Neural progenitor cell (in vitro differentiated cells): Measurements from ENCODE around the gene NCS1.

ENCODE experiments used
- EZH2 ChIP-seq: fragments of 200-600 bp; sonication (generic); IDR thresholded peaks from 2 replicates; pipeline ENCODE4 v1.6.1; 2017; ENCODE audit warnings: antibody characterized with exemption, mild to moderate bottlenecking, moderate library complexity
- EZH2phosphoT487 ChIP-seq: fragments of 200-600 bp; sonication (generic); IDR thresholded peaks from 2 replicates; pipeline ENCODE4 v1.6.1; 2017; ENCODE audit warnings: antibody characterized with exemption
- TF ChIP-seq, protein P1 (sequence below): fragments of 200-600 bp; sonication (generic); IDR thresholded peaks from 2 replicates; pipeline ENCODE4 v1.5.1; 2017; ENCODE audit warnings: antibody characterized with exemption, mild to moderate bottlenecking

DNA sequence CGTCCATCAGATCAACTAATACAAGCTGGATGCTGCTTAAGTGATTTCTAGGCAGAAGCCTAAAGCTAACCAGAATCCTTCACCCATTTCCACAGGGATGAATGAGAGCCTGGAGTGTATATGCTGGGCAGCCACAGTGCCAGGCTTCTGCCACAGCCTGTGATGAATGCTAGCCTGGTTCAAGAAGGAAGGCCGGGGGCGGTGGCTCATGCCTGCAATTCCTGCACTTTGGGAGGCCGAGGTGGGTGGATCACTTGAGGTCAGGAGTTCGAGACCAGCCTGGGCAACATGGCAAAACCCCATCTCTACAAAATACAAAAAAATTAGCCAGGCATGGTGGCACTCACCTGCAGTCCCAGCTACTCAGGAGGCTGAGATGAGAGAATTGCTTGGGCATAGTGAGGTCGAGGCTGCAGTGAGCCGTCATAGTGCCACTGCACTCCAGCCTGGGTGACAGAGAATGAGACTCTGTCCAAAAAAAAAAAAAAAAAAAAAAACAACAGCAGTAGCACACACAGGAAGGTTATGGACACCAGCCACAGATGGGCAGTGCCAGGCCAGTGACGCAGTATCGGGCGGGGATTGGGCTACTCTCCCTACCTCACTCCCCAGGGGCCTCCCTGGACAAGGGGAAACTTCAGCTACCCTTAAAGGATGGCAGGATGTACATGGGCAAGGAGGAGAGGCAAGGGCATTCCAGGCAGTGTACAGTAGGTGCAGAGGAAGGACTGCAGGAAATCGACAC lies 70.2 kb downstream of the NCS1 start:
- TF ChIP-seq, protein P1, sequence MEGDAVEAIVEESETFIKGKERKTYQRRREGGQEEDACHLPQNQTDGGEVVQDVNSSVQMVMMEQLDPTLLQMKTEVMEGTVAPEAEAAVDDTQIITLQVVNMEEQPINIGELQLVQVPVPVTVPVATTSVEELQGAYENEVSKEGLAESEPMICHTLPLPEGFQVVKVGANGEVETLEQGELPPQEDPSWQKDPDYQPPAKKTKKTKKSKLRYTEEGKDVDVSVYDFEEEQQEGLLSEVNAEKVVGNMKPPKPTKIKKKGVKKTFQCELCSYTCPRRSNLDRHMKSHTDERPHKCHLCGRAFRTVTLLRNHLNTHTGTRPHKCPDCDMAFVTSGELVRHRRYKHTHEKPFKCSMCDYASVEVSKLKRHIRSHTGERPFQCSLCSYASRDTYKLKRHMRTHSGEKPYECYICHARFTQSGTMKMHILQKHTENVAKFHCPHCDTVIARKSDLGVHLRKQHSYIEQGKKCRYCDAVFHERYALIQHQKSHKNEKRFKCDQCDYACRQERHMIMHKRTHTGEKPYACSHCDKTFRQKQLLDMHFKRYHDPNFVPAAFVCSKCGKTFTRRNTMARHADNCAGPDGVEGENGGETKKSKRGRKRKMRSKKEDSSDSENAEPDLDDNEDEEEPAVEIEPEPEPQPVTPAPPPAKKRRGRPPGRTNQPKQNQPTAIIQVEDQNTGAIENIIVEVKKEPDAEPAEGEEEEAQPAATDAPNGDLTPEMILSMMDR = no peak
- TF ChIP-seq EZH2 (no peak), EZH2phosphoT487 (no peak)
